HG03039 (cell line): ENCODE data around the gene UTP20.

Source experiments
- ATAC-seq: cut with Tn5 transposase; IDR thresholded peaks from one replicate; pipeline ENCODE4 v1.9.1; 2021; ENCODE audit warnings: mild to moderate bottlenecking, moderate library complexity; ENCODE audit not compliant: unreplicated experiment

The UTP20 gene

GRCh38 chr12:101424620-101425019, 144.7 kb downstream of the UTP20 start:
- no peak for ATAC-seq

GRCh38 chr12:101430456-101430855, 150.6 kb downstream of the UTP20 start:
- ATAC-seq: no peak

GRCh38 chr12:101436136-101436535, 156.2 kb downstream of the UTP20 start:
- ATAC-seq: no peak
